Breast epithelium (tissue), 4 donors: ENCODE data around the gene TENM4. TPM values are rescaled to one million over a fixed set of nuclear protein-coding genes. Genes with fewer than 3 reads are reported as not detected.

ENCODE experiments used
- DNase-seq, 2 donors: peaks; one replicate each; pipeline ENCODE4 v3.0.0-alpha.2; 2019; ENCODE audit warnings: low spot score in 2 of 2
- H3K27ac ChIP-seq, 2 donors: fragments of 200-600 bp; sonication (generic) in 1 of 2; one replicate each; pipeline ENCODE4 v1.5.1; 2016 to 2019; ENCODE audit warnings: mild to moderate bottlenecking in 1 of 2
- H3K27me3 ChIP-seq, 2 donors: fragments of 200-600 bp; sonication (generic) in 1 of 2; one replicate each; pipeline versions ENCODE4 v1.5.1 to v1.6.0; 2017 to 2019; ENCODE audit warnings: control low read depth in 1 of 2, mild to moderate bottlenecking in 1 of 2
- H3K36me3 ChIP-seq: fragments of 200-600 bp; one replicate; pipeline ENCODE4 v1.5.1; 2019
- H3K4me1 ChIP-seq, 2 donors: fragments of 200-600 bp; sonication (generic); one replicate each; pipeline ENCODE4 v1.5.1; 2016 to 2019; ENCODE audit warnings: control low read depth in 1 of 2
- H3K4me3 ChIP-seq, 3 donors: fragments of 200-600 bp; sonication (generic); 1 replicate in 2 of 3; 2 replicates in 1 of 3; pipeline ENCODE4 v1.5.1; 2016 to 2019; ENCODE audit warnings: mild to moderate bottlenecking in 3 of 3, moderate library complexity in 2 of 3
- H3K9me3 ChIP-seq, 2 donors: fragments of 200-600 bp; sonication (generic) in 1 of 2; one replicate each; pipeline ENCODE4 v1.5.1; 2016 to 2019; ENCODE audit warnings: control low read depth in 1 of 2
- POLR2A ChIP-seq: fragments of 450-650 bp; IDR thresholded peaks from one replicate; pipeline ENCODE4 v1.6.1; 2016; ENCODE audit warnings: antibody characterized with exemption, mild to moderate bottlenecking, moderate library complexity
- POLR2AphosphoS5 ChIP-seq, 3 donors: sonication (generic); formaldehyde crosslinking; IDR thresholded peaks; one replicate each; pipeline ENCODE4 v1.6.1; 2017; ENCODE audit warnings: antibody characterized with exemption in 3 of 3
- intact Hi-C: fragments of 100-400 bp; cut with DNase I; formaldehyde crosslinking; loops from one replicate; pipeline ENCODE4 v1.15.1; 2023; ENCODE audit warnings: low total_unique reads
- total RNA-seq, 3 donors: library from RNA; depleted of rRNA; stranded (reverse); fragments of >200 nt; gene quantifications; one replicate each; pipeline ENCODE4 v1.1.0, GENCODE V29; 2016
- TF ChIP-seq, protein P1 (sequence below), 3 donors: fragments of 450-650 bp; IDR thresholded peaks; one replicate each; pipeline ENCODE4 v1.5.1; 2016 to 2017; ENCODE audit warnings: antibody characterized with exemption in 3 of 3, mild to moderate bottlenecking in 3 of 3, moderate library complexity in 3 of 3

The TENM4 gene
- total RNA-seq, 3 donors from 2014 or later: 0.29 to 7.9 (median 4.8) TPM

DNA sequence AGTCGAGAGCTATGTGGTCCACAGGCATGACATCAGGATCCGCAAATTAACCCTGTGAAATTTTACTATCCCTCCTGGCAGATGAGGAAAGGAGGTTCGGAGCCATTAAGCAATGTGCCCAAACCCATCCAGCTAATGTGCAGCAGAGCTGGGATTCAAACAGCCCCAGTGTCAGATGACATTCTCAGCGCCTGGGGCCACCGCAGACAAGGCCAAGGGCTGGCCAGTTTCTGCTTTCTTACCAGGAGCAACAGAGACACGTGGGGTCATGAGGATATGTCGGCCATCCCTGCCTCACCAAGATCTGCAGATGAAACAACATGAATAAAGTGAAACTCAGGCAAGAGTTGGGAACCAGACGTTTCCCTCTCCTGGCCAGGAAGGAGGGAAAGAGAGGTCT, 110.2 kb downstream of the TENM4 start:
- no peaks in the 10 kb centered on the region for H3K4me1 ChIP-seq
- no peaks in the 10 kb centered on the region for H3K27me3 ChIP-seq
- no peaks in the 10 kb centered on the region for H3K36me3 ChIP-seq
- H3K27ac ChIP-seq: no peak overlapping the region
- intact Hi-C loops: no loop called here
- DNase-seq: no peak
- no peak overlapping the region for H3K4me3 ChIP-seq
- H3K9me3 ChIP-seq: no peaks in the 10 kb centered on the region
- TF ChIP-seq, protein P1, sequence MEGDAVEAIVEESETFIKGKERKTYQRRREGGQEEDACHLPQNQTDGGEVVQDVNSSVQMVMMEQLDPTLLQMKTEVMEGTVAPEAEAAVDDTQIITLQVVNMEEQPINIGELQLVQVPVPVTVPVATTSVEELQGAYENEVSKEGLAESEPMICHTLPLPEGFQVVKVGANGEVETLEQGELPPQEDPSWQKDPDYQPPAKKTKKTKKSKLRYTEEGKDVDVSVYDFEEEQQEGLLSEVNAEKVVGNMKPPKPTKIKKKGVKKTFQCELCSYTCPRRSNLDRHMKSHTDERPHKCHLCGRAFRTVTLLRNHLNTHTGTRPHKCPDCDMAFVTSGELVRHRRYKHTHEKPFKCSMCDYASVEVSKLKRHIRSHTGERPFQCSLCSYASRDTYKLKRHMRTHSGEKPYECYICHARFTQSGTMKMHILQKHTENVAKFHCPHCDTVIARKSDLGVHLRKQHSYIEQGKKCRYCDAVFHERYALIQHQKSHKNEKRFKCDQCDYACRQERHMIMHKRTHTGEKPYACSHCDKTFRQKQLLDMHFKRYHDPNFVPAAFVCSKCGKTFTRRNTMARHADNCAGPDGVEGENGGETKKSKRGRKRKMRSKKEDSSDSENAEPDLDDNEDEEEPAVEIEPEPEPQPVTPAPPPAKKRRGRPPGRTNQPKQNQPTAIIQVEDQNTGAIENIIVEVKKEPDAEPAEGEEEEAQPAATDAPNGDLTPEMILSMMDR (IDR thresholded peaks at IDR 0.05): no peak
- no peak for TF ChIP-seq POLR2AphosphoS5 (IDR thresholded peaks at IDR 0.05)
- no peak for TF ChIP-seq POLR2A

DNA sequence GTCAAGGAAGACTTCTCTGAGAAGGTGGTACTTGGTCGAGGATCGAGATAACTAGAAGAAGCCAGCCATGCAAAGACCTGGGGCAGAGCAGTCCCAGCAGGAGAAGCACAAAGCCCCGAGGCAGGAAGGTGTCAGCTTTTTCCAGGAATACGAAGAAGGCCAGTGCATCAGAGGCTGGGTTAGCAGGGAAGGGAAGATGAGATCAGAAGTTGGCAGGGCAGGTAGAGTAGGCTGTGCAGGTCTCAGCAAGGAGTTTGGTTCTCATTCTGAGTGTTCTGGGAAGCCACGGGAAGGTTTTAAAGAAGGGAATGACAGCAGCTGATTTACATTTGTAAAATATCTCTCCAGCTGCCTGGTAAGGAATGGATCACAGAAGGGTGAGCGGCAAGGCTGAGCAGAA, 111.3 kb downstream of the TENM4 start:
- intact Hi-C loops: no loop called here
- no peaks in the 10 kb centered on the region for H3K27me3 ChIP-seq
- no peaks in the 10 kb centered on the region for H3K36me3 ChIP-seq

DNA sequence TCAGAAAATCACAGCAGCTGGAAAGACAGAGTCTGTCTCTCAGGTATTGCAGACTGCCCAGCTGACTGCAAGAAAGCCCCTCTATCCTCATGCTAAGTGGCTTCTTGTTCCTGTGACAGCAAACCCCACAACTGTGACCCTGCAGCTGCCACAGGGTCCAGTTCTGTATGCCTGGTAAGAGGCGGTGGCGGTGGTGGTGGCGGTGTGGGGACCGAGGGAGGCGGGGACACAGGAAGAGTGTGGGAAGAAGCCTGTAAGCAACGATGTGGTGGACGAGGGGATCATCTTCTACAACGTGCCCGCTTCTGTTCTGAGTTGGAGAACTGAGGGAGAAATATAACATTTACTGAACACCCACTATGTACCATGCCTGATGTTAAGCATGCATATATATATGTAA, 112.4 kb downstream of the TENM4 start:
- no peaks in the 10 kb centered on the region for H3K9me3 ChIP-seq
- H3K4me1 ChIP-seq: no peaks in the 10 kb centered on the region
- H3K4me3 ChIP-seq: no peak overlapping the region
- intact Hi-C loops: no loop called here
- no peak for DNase-seq
- H3K36me3 ChIP-seq: no peaks in the 10 kb centered on the region
- TF ChIP-seq, protein P1 (IDR thresholded peaks at IDR 0.05): no peak
- no peak for TF ChIP-seq POLR2A
- TF ChIP-seq POLR2AphosphoS5 (IDR thresholded peaks at IDR 0.05): no peak
- H3K27ac ChIP-seq: no peak overlapping the region
- H3K27me3 ChIP-seq: no peaks in the 10 kb centered on the region

More for the DNA sequence above, 111.3 kb downstream of the TENM4 start:
- H3K27ac ChIP-seq: no peak overlapping the region
- no peak overlapping the region for H3K4me3 ChIP-seq
- no peaks in the 10 kb centered on the region for H3K4me1 ChIP-seq
- no peak for DNase-seq
- TF ChIP-seq POLR2A: no peak
- TF ChIP-seq, protein P1 (IDR thresholded peaks at IDR 0.05): no peak
- no peak for TF ChIP-seq POLR2AphosphoS5 (IDR thresholded peaks at IDR 0.05)
- H3K9me3 ChIP-seq: no peaks in the 10 kb centered on the region

DNA sequence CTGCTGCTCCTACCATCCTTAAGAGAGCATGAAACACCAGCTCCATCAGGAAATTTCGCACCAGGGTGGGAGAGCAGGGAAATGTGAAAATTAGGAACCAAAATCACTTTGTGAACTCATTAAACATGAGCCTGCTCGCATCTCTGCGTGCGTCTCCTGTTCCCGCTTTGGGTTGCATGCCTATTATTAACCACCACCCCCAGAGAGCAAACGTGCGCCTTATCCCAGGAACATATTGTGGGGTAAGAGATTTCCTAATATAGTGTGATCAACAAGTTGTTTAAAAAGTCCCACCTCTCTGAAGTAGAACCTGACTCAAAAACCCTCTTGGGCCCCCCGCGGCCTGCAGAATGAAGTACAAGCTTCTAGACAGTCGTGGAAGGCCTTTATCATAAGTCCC, 115.0 kb downstream of the TENM4 start:
- Histone ChIP-seq H3K4me3 (no peak overlapping the region), H3K9me3 (no peaks in the 10 kb centered on the region), H3K27me3 (no peaks in the 10 kb centered on the region), H3K4me1 (no peaks in the 10 kb centered on the region), H3K36me3 (no peaks in the 10 kb centered on the region), H3K27ac (no peak overlapping the region)
- intact Hi-C loops: no loop called here
- TF ChIP-seq POLR2AphosphoS5 (IDR thresholded peaks at IDR 0.05) (no peak), POLR2A (no peak)
- TF ChIP-seq, protein P1 (IDR thresholded peaks at IDR 0.05): no peak
- DNase-seq: no peak

DNA sequence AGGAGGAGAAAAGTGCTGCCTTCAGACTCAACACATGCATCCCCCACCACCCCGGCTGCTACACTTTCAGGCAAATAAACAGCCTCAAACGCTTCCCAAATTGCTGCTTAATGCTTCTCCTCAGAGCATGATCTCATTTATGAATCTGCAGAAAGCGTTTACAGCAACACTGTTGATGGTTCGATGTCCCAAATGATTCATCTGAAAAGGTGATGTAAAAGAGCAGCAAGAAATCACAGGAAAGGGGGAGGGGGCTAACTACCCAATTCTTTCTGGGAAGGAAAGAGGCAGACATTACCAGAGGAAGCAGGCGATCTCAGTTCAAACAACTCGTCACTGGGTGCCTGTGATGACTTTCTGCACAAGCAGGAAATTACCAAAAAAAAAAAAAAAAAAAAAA, 119.6 kb downstream of the TENM4 start:
- TF ChIP-seq POLR2AphosphoS5 (IDR thresholded peaks at IDR 0.05) (no peak), POLR2A (no peak)
- TF ChIP-seq, protein P1 (IDR thresholded peaks at IDR 0.05): no peak
- DNase-seq: no peak
- Histone ChIP-seq H3K27me3 (no peaks in the 10 kb centered on the region), H3K4me3 (no peak overlapping the region), H3K27ac (no peak overlapping the region), H3K36me3 (no peaks in the 10 kb centered on the region), H3K4me1 (no peaks in the 10 kb centered on the region), H3K9me3 (no peaks in the 10 kb centered on the region)
- intact Hi-C loops: no loop called here
